HG02884 (cell line): Measurements from ENCODE around the gene CABLES2.

Source experiments
- ATAC-seq: cut with Tn5 transposase; IDR thresholded peaks from one replicate; pipeline ENCODE4 v1.9.1; 2021; ENCODE audit warnings: mild to moderate bottlenecking, moderate library complexity; ENCODE audit not compliant: unreplicated experiment

CABLES2 gene

GRCh38 chr20:62350629-62351422, 56.3 kb downstream of the CABLES2 start:
- ATAC-seq = no peak

DNA sequence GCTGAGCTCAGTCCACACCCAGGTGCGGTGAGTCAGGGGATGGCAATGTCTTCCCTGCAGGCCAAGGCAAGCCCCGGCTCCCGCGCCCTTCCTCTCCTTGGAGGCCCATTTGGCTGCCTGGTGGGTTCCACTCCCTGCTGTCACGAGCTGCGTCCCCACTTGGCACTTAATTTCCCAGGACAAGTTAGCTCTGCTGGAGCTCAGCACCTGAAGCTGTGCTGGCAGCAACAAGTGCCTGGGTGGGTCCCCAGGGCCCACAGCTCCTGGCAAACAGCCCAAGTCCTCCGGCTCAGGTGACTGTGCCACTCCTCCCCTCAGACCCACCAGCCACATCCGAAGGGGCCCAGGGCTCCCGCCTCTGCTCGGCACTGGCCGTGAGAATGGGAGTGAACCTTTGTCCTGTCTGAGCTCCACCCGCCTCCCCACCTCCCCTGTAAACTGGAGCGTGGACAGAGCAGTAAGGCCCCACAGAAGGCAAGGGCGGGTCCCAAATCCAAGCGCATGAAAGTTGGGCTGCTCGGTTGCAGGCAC, 56.9 kb downstream of the CABLES2 start:
- no peak for ATAC-seq

GRCh38 chr20:62349556-62350097, 57.5 kb downstream of the CABLES2 start:
- no peak for ATAC-seq

- no peak for ATAC-seq
Measured at GRCh38 chr20:62348604-62349003, 58.5 kb downstream of the CABLES2 start.

DNA sequence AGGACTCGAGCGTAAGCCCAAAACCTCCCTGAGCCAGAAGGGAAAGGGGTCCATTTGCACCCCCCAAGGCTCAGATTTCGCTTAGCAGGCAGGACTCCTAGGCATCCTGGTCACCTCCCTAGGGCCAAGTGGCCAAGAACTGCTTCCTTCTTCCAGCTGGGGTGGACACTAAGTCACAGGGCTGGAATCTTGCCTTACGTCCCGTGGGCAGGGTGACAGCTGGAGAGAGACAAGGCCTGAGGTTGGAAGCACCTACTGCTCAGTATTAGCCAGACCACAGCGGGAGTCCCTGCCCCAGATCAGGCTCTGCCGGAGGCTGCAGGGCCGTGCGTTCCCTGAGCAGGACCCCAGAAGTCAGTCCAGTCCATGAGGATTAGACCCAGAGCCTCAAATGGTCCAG, 59.6 kb downstream of the CABLES2 start:
- ATAC-seq = no peak

GRCh38 chr20:62347151-62347404, 60.0 kb downstream of the CABLES2 start:
- no peak for ATAC-seq

DNA sequence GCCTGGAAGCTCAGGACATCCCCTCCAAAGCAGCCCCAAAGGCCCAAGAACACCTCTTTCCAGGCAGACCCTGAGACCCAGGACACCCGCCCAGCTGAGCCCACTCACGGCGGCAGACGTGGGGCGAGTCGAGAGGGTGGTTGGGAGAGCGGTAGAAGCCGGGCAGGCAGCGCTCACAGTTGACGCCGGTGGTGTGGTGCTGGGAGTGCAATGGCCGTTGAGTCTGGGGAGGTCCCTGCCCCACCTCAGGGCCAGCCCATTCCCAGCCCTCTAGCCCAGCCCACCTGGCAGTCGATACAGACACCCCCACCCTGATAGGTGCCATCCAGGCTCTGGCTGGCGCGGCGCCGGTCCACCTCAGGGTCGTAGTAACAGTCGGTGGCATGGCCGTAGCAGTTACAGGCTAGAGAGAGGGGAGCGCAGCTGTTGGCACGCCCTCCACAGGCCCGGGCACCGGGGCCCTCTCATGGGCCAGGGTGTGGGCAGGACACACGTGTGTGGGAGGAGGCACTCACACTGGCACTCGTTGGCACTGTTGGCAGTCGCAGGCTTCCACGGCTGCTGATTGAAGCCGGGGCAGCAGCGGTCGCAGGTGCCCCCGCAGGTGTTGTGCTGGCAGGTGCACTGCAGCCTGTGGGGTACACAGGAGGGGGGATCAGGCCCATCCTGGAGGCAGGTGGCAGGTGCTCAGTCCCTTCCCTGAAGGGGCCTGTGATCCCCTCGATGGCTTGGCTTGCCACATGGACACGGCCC, 60.5 kb downstream of the CABLES2 start:
- ATAC-seq = no peak

DNA sequence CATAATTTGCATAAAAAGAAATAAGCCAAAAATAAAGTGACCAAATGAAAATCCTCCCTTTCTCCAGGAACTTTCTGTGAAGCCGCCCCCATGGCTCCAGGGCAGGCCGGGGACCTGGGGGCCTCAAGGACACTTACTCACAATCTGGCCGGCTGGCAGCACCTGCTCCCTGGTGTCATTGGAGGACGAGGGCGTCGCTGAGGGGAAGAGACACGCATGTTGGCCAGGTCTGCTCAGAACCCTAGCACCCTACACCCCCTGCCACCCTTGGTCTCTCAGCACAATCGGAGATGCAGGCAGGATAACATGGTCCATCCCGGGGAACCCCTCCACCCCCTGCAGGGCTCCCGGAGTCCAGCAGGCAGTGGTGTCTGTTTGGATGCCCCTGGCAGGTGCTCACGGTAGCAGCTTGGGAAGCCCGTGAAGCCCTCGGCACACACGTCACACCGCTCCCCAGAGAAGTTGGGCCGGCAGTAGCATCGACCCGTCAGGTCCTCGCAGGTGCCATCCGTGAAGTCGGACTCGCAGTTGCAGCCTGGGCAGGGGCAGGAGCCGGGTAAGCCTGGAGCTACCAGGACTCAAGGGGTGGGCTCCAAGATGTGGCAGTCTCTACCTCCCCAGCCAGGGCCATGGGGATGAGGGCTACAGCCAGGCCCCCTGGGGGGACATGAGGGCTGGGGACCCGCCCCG, 61.3 kb downstream of the CABLES2 start:
- ATAC-seq = no peak

GRCh38 chr20:62344782-62345181, 62.3 kb downstream of the CABLES2 start:
- no peak for ATAC-seq

- no peak for ATAC-seq
Measured at GRCh38 chr20:62344092-62344491, 63.0 kb downstream of the CABLES2 start.

GRCh38 chr20:62342910-62343309, 64.2 kb downstream of the CABLES2 start:
- ATAC-seq = no peak

GRCh38 chr20:62339647-62340062, 67.4 kb downstream of the CABLES2 start:
- peak; percentile 67 for ATAC-seq
